GM12878 (cell line): ENCODE results near the gene ALDH3B2. TPM values are rescaled to one million over a fixed set of nuclear protein-coding genes. Genes with fewer than 3 reads are reported as not detected.

Experiments used
- ATAC-seq: fragments of 200-7000 bp; cut with Tn5 transposase; 3 replicates; pipeline ENCODE4 v1.9.1; 2020; ENCODE audit warnings: mild to moderate bottlenecking, moderate library complexity
- BruUV-seq: library from RNA; stranded (reverse); fragments of 400-500 nt; replicated peaks from 2 replicates; lab custom pipeline; 2021; lab: Mats Ljungman, UMichigan
- CTCF ChIA-PET: fragments of 300-600 bp; sonication (Branson Sonifier 250); formaldehyde crosslinking; extraction: SDS; loops from one replicate; lab custom pipeline; 2021; ENCODE audit warnings: inconsistent platforms; lab: Yijun Ruan, JAX
- POLR2A ChIA-PET: fragments of 350-600 bp; formaldehyde crosslinking; extraction: SDS; loops from one replicate; lab custom pipeline; 2021; ENCODE audit warnings: inconsistent platforms; lab: Charles Lee
- RAD21 ChIA-PET: fragments of 300-600 bp; sonication (Branson Sonifier 250); formaldehyde crosslinking; loops from one replicate; lab custom pipeline; 2023; ENCODE audit warnings: antibody characterized with exemption; ENCODE audit not compliant: unreplicated experiment; lab: Charles Lee
- SMC1A ChIA-PET: fragments of 300-600 bp; sonication (Branson Sonifier 250); formaldehyde crosslinking; loops from one replicate; lab custom pipeline; 2023; ENCODE audit not compliant: unreplicated experiment, uncharacterized antibody; lab: Charles Lee
- DNase-seq: peaks from one replicate; pipeline ENCODE4 v3.0.0-alpha.2; 2011; ENCODE audit warnings: low read depth, low spot score
- FAIRE-seq: peaks from 3 replicates; lab custom pipeline; 2011; peaks lifted over from hg19 to GRCh38; lab: Jason Lieb, UNC
- H2AFZ ChIP-seq: 2 replicates; pipeline ENCODE4 v1.6.0; 2011; ENCODE audit warnings: low read depth, low read length, control low read depth; ENCODE audit not compliant: control insufficient read depth
- H3K27ac ChIP-seq: 2 replicates; pipeline ENCODE4 v1.5.1; 2011; ENCODE audit warnings: control low read depth; ENCODE audit not compliant: control insufficient read depth, insufficient read depth
- H3K27me3 ChIP-seq, 2 experiments: replicated peaks in 1 of 2; 2 replicates each; pipeline versions ENCODE4 v1.6.0 to v1.6.1; 2011; ENCODE audit warnings: low read length in 1 of 2; ENCODE audit not compliant: control insufficient read depth in 2 of 2, insufficient read depth in 2 of 2
- H3K36me3 ChIP-seq, 2 experiments: 2 replicates each; pipeline ENCODE4 v1.5.1; 2011; ENCODE audit warnings: low read length in 1 of 2; ENCODE audit not compliant: control insufficient read depth in 2 of 2, insufficient read depth in 2 of 2
- H3K4me1 ChIP-seq: 2 replicates; pipeline ENCODE4 v1.6.1; 2011; ENCODE audit warnings: mild to moderate bottlenecking, low read length, moderate library complexity, mixed read lengths; ENCODE audit not compliant: control insufficient read depth, insufficient read depth
- H3K4me2 ChIP-seq: 2 replicates; pipeline ENCODE4 v1.6.0; 2011; ENCODE audit warnings: control low read depth; ENCODE audit not compliant: control insufficient read depth, insufficient read depth
- H3K4me3 ChIP-seq: fragments of 200-600 bp; sonication (generic); 2 replicates; pipeline ENCODE4 v1.5.1; 2016
- H3K79me2 ChIP-seq: 2 replicates; pipeline ENCODE4 v1.6.0; 2011; ENCODE audit warnings: low read length; ENCODE audit not compliant: control insufficient read depth, insufficient read depth
- H3K9ac ChIP-seq: 2 replicates; pipeline ENCODE4 v1.8.0; 2011; ENCODE audit warnings: low read length, control low read depth, mixed read lengths; ENCODE audit not compliant: control insufficient read depth, insufficient read depth
- H3K9me3 ChIP-seq: replicated peaks from 3 replicates; pipeline ENCODE4 v1.5.1; 2011; ENCODE audit warnings: mild to moderate bottlenecking, low read length; ENCODE audit not compliant: control insufficient read depth, insufficient read depth
- H4K20me1 ChIP-seq: 2 replicates; pipeline ENCODE4 v1.6.0; 2011; ENCODE audit not compliant: control insufficient read depth, insufficient read depth
- ASH2L ChIP-seq: fragments of 300-600, 200-600 bp; sonication (generic); IDR thresholded peaks from 2 replicates; pipeline ENCODE4 v1.6.1; 2017; ENCODE audit warnings: low read depth, mild to moderate bottlenecking, borderline replicate concordance
- BRCA1 ChIP-seq: IDR thresholded peaks from 2 replicates; pipeline ENCODE4 v1.6.1; 2011; ENCODE audit warnings: low read depth, low read length, improper control_type of control experiment
- HDAC2 ChIP-seq: fragments of 200-600 bp; sonication (generic); IDR thresholded peaks from 2 replicates; pipeline ENCODE4 v1.6.1; 2017
- IKZF2 ChIP-seq, 2 experiments: fragments of 450-650 bp; IDR thresholded peaks; 2 replicates each; pipeline ENCODE4 v1.6.1; 2017; ENCODE audit warnings: mild to moderate bottlenecking in 2 of 2, moderate library complexity in 2 of 2
- MEF2B ChIP-seq: fragments of 450-650 bp; IDR thresholded peaks from 2 replicates; pipeline ENCODE4 v1.6.1; 2018; ENCODE audit warnings: mild to moderate bottlenecking, moderate library complexity; ENCODE audit not compliant: partially characterized antibody, poor library complexity, severe bottlenecking
- NFYA ChIP-seq: IDR thresholded peaks from 2 replicates; pipeline ENCODE4 v1.6.1; 2011; ENCODE audit warnings: low read depth, mild to moderate bottlenecking, low read length, improper control_type of control experiment, borderline replicate concordance
- NR2C1 ChIP-seq: fragments of 450-650 bp; IDR thresholded peaks from 2 replicates; pipeline ENCODE4 v1.6.1; 2017; ENCODE audit warnings: antibody characterized with exemption, mild to moderate bottlenecking, moderate library complexity
- PAX5 ChIP-seq: IDR thresholded peaks from 2 replicates; pipeline ENCODE4 v1.6.1; 2011; ENCODE audit warnings: low read depth, low read length, borderline replicate concordance
- POU2F2 ChIP-seq: IDR thresholded peaks from 3 replicates; pipeline ENCODE4 v1.6.1; 2011; ENCODE audit warnings: low read depth, mild to moderate bottlenecking, low read length, borderline replicate concordance
- RELB ChIP-seq: fragments of 450-650 bp; IDR thresholded peaks from 2 replicates; pipeline ENCODE4 v1.6.1; 2017; ENCODE audit warnings: low read depth, mild to moderate bottlenecking, moderate library complexity
- TCF7 ChIP-seq: IDR thresholded peaks from 2 replicates; pipeline ENCODE4 v1.6.1; 2014; ENCODE audit warnings: antibody characterized with exemption, borderline replicate concordance
- ZBTB4 ChIP-seq: fragments of 450-650 bp; formaldehyde crosslinking; IDR thresholded peaks from 2 replicates; pipeline ENCODE4 v1.4.0; 2022; ENCODE audit warnings: mild to moderate bottlenecking, moderate library complexity
- WGBS: methylation state at CpG from one replicate; pipeline ENCODE4 v1.1.6; 2016; ENCODE audit warnings: low lambda C conversion rate; ENCODE audit not compliant: insufficient replicate concordance, insufficient coverage; ENCODE audit errors: missing lambda C conversion rate; 5-methylcytosine and 5-hydroxymethylcytosine counted together
- in situ Hi-C: fragments of 300-500 bp; cut with MboI; formaldehyde crosslinking; loops from 9 replicates; pipeline ENCODE4 v1.14.3; 2018; ENCODE audit warnings: mixed read lengths
- intact Hi-C: fragments of 100-400 bp; cut with micrococcal nuclease; formaldehyde crosslinking; loops from one replicate; pipeline ENCODE4 v1.14.2; 2022; ENCODE audit not compliant: unreplicated experiment
- polyA plus RNA-seq, 11 experiments: library from polyadenylated mRNA; depleted of rRNA in 4 of 11; unstranded in 6 of 11; stranded (reverse) in 5 of 11; fragments of >200 nt; fragmentation: Nextera tagmentation in 4 of 11; fragmentation: Illumina TruSeq in 1 of 11; extraction: Ambion mirVana in 4 of 11; extraction: Trizol in 1 of 11; gene quantifications; 1 replicate in 1 of 11; 2 replicates in 10 of 11; pipeline versions ENCODE4 v1.2.1 to v1.2.3, GENCODE V29; 2011 to 2016; ENCODE audit warnings: inconsistent platforms in 2 of 11, missing spikeins in 2 of 11, low read depth in 1 of 11
- total RNA-seq, 4 experiments: library from RNA; depleted of rRNA in 3 of 4; stranded (reverse); fragments of >200 nt in 3 of 4; fragmentation: Illumina TruSeq in 1 of 4; extraction: Trizol in 1 of 4; gene quantifications; 2 replicates each; pipeline versions ENCODE4 v1.2.1 to v1.2.3, GENCODE V29; 2013 to 2021

ALDH3B2 gene
- total and polyA plus RNA-seq, 10 of the 15 experiments (the other 5 are each of a cell fraction or from before 2014, with no cell fraction given) = 0.09 to 0.17 TPM; not detected in 8

- intact Hi-C loops = no loop called here
- H3K4me2 ChIP-seq = no peak overlapping the region
- DNase-seq (no peak), ATAC-seq (no peak), FAIRE-seq (no peak)
- no peaks in the 10 kb centered on the region for H3K27me3 ChIP-seq
- in situ Hi-C loops = no loop called here
- H4K20me1 ChIP-seq = no peaks in the 10 kb centered on the region
- POLR2A ChIA-PET = interaction anchor here (1.0 to 1.4 kb wide), 3 partner anchors 12 to 30 kb away, joined by 3 to 6 read pairs (median 4); partner anchors contain the start of gene NUDT8
- TF ChIP-seq MEF2B = peak; percentile 12
- peak in 1 of 2 experiments; percentile 19; a peak in 2 of 4 replicates for TF ChIP-seq IKZF2 (IDR thresholded peaks at IDR 0.05)
- TF ChIP-seq RELB = 0 out of 2 replicates have a peak, but pooled peaks have one; percentile 16
- TF ChIP-seq ZBTB4 (CRISPR knock-in tag) = no peak
- no peak for TF ChIP-seq PAX5
- TF ChIP-seq TCF7 = no peak
- no peak for TF ChIP-seq POU2F2
- no peak for TF ChIP-seq BRCA1
- TF ChIP-seq NR2C1 = peak; percentile 20; the same call in 1 of the 2 replicates
- TF ChIP-seq ASH2L = no peak
- TF ChIP-seq HDAC2 = no peak
- no peak for TF ChIP-seq NFYA
- no peak overlapping the region for H2AFZ ChIP-seq
- RAD21 ChIA-PET = interaction anchor here (1.1 kb wide), 2 partner anchors 13 to 33 kb away, joined by 6 to 9 read pairs; partner anchors contain the start of genes GSTP1 and NUDT8
- H3K27ac ChIP-seq = no peak overlapping the region
- no TSS peak for BruUV-seq
- peaks cover 22% of the 10 kb centered on the region for H3K4me1 ChIP-seq
- H3K9me3 ChIP-seq = no peaks in the 10 kb centered on the region
- SMC1A ChIA-PET = interaction anchor here (0.6 to 1.9 kb wide), 6 partner anchors 10 to 388 kb away, joined by 3 to 4 read pairs (median 3); no protein-coding TSS in a partner anchor
- H3K79me2 ChIP-seq = no peaks in the 10 kb centered on the region
- CTCF ChIA-PET = interaction anchor here (0.6 to 6.0 kb wide), 6 partner anchors 8 to 43 kb away, joined by 3 to 71 read pairs (median 4); partner anchors contain the start of genes GSTP1 and NUDT8
- H3K9ac ChIP-seq = no peak overlapping the region
- no peak overlapping the region for H3K4me3 ChIP-seq
- peaks cover 5 to 13% of the 10 kb centered on the region in 2 experiments; a peak in 3 of 4 replicates for H3K36me3 ChIP-seq
- WGBS = 55% methylated on average over 9 of the region's 11 CpGs
Observed at GRCh38 chr11:67616431-67617242, 57.8 kb downstream of the ALDH3B2 start.
